ENCODE data around the gene TMEM212. TPM values are rescaled to one million over a fixed set of nuclear protein-coding genes. Genes with fewer than 3 reads are reported as not detected.

Gene TMEM212
- total and polyA plus RNA-seq, 9 of the 15 experiments (the other 6 are each of a cell fraction or from before 2014, with no cell fraction given): not detected

DNA sequence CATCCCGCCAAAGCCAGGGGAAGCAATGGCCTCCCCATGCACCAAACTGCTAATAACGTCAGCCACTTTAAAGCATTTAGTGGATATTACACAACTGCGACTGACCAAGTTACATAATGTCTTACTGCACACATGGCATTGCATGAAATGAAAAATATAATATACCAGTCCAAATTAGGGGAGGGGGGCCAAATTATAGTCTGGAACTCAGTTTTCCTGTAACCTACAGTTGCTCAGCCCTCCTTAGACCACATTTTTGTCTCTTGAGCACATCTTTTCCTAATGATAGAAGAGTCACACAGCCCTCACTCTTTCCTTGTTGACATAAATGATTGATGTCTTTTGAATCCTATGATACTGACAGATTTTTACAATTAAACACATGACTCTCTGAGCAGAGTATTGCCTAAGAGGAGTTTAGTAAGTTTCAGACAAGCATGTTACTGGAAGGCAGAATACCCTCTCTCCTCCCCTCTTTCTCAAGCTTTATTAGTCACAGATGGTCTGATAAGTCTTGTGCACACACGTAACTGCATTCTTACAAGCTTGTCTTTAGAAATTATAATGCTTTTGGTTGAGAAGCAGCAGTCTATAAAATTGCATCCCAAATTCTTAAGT lies 31.7 kb upstream of the TMEM212 start (continued):
- TF ChIP-seq, protein P1, sequence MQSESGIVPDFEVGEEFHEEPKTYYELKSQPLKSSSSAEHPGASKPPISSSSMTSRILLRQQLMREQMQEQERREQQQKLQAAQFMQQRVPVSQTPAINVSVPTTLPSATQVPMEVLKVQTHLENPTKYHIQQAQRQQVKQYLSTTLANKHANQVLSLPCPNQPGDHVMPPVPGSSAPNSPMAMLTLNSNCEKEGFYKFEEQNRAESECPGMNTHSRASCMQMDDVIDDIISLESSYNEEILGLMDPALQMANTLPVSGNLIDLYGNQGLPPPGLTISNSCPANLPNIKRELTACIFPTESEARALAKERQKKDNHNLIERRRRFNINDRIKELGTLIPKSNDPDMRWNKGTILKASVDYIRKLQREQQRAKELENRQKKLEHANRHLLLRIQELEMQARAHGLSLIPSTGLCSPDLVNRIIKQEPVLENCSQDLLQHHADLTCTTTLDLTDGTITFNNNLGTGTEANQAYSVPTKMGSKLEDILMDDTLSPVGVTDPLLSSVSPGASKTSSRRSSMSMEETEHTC (IDR thresholded peaks at IDR 0.05): no peak
- peak; percentile 41 to 48; a peak in 2 of 4 replicates for TF ChIP-seq FOXA3 (CRISPR knock-in tag; conservative IDR thresholded peaks at IDR 0.05 in 1 of 2, IDR thresholded peaks at IDR 0.05 in 1 of 2)
- TF ChIP-seq ATF1 (CRISPR knock-in tag; IDR thresholded peaks at IDR 0.05): no peak
- TF ChIP-seq ATF1 (tag; IDR thresholded peaks at IDR 0.05): peak; percentile 63; the same call in 1 of the 2 replicates
- TF ChIP-seq, protein P2, sequence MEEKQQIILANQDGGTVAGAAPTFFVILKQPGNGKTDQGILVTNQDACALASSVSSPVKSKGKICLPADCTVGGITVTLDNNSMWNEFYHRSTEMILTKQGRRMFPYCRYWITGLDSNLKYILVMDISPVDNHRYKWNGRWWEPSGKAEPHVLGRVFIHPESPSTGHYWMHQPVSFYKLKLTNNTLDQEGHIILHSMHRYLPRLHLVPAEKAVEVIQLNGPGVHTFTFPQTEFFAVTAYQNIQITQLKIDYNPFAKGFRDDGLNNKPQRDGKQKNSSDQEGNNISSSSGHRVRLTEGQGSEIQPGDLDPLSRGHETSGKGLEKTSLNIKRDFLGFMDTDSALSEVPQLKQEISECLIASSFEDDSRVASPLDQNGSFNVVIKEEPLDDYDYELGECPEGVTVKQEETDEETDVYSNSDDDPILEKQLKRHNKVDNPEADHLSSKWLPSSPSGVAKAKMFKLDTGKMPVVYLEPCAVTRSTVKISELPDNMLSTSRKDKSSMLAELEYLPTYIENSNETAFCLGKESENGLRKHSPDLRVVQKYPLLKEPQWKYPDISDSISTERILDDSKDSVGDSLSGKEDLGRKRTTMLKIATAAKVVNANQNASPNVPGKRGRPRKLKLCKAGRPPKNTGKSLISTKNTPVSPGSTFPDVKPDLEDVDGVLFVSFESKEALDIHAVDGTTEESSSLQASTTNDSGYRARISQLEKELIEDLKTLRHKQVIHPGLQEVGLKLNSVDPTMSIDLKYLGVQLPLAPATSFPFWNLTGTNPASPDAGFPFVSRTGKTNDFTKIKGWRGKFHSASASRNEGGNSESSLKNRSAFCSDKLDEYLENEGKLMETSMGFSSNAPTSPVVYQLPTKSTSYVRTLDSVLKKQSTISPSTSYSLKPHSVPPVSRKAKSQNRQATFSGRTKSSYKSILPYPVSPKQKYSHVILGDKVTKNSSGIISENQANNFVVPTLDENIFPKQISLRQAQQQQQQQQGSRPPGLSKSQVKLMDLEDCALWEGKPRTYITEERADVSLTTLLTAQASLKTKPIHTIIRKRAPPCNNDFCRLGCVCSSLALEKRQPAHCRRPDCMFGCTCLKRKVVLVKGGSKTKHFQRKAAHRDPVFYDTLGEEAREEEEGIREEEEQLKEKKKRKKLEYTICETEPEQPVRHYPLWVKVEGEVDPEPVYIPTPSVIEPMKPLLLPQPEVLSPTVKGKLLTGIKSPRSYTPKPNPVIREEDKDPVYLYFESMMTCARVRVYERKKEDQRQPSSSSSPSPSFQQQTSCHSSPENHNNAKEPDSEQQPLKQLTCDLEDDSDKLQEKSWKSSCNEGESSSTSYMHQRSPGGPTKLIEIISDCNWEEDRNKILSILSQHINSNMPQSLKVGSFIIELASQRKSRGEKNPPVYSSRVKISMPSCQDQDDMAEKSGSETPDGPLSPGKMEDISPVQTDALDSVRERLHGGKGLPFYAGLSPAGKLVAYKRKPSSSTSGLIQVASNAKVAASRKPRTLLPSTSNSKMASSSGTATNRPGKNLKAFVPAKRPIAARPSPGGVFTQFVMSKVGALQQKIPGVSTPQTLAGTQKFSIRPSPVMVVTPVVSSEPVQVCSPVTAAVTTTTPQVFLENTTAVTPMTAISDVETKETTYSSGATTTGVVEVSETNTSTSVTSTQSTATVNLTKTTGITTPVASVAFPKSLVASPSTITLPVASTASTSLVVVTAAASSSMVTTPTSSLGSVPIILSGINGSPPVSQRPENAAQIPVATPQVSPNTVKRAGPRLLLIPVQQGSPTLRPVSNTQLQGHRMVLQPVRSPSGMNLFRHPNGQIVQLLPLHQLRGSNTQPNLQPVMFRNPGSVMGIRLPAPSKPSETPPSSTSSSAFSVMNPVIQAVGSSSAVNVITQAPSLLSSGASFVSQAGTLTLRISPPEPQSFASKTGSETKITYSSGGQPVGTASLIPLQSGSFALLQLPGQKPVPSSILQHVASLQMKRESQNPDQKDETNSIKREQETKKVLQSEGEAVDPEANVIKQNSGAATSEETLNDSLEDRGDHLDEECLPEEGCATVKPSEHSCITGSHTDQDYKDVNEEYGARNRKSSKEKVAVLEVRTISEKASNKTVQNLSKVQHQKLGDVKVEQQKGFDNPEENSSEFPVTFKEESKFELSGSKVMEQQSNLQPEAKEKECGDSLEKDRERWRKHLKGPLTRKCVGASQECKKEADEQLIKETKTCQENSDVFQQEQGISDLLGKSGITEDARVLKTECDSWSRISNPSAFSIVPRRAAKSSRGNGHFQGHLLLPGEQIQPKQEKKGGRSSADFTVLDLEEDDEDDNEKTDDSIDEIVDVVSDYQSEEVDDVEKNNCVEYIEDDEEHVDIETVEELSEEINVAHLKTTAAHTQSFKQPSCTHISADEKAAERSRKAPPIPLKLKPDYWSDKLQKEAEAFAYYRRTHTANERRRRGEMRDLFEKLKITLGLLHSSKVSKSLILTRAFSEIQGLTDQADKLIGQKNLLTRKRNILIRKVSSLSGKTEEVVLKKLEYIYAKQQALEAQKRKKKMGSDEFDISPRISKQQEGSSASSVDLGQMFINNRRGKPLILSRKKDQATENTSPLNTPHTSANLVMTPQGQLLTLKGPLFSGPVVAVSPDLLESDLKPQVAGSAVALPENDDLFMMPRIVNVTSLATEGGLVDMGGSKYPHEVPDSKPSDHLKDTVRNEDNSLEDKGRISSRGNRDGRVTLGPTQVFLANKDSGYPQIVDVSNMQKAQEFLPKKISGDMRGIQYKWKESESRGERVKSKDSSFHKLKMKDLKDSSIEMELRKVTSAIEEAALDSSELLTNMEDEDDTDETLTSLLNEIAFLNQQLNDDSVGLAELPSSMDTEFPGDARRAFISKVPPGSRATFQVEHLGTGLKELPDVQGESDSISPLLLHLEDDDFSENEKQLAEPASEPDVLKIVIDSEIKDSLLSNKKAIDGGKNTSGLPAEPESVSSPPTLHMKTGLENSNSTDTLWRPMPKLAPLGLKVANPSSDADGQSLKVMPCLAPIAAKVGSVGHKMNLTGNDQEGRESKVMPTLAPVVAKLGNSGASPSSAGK (IDR thresholded peaks at IDR 0.05): peak; percentile 41
- 0 out of 2 replicates have a peak, but pooled peaks have one; percentile 0 for TF ChIP-seq ZNF717 (CRISPR knock-in tag; IDR thresholded peaks at IDR 0.05)
- TF ChIP-seq EP300 (IDR thresholded peaks at IDR 0.05; ENCODE audit: low read length): peak; percentile 64; the same call in 1 of the 2 replicates
- 0 out of 2 replicates have a peak, but pooled peaks have one; percentile 24 for TF ChIP-seq CTBP1 (IDR thresholded peaks at IDR 0.05; ENCODE audit: borderline replicate concordance)
- 0 out of 2 replicates have a peak, but pooled peaks have one; percentile 31 for TF ChIP-seq RNF2 (IDR thresholded peaks at IDR 0.05)
- peak; percentile 60; the same call in 1 of the 2 replicates for TF ChIP-seq FOXJ2 (tag; IDR thresholded peaks at IDR 0.05)
- TF ChIP-seq ZNF668 (CRISPR knock-in tag; IDR thresholded peaks at IDR 0.05): no peak
